ENCODE results near the gene ATP8B4.
"Not testable (repeated sequence)": the region's sequence is repeated elsewhere in the genome, so short reads cannot be mapped to it uniquely, and the experiment has no call there.

Gene ATP8B4

GRCh38 chr15:50137330-50137761 lies 18.3 kb upstream of the ATP8B4 start:
- DNase-seq (ENCODE audit: low read depth), result no peak
- TF ChIP-seq CTCF (IDR thresholded peaks at IDR 0.05; ENCODE audit: low read depth, low read length) (no peak), POLR2A (IDR thresholded peaks at IDR 0.05; ENCODE audit: extremely low read depth, insufficient read length) (no peak), MAX (IDR thresholded peaks at IDR 0.05; ENCODE audit: low read depth, low read length) (no peak), MYC (IDR thresholded peaks at IDR 0.05; ENCODE audit: low read depth, low read length) (no peak)
- no peak overlapping the region for H3K4me3 ChIP-seq (ENCODE audit: low read depth, low read length)

GRCh38 chr15:50135031-50135551 lies 16.1 kb upstream of the ATP8B4 start:
- peak overlapping the region; percentile 8 for H3K4me3 ChIP-seq (ENCODE audit: low read depth, low read length)
- DNase-seq (ENCODE audit: low read depth), result no peak
- no peak for TF ChIP-seq MAX (IDR thresholded peaks at IDR 0.05; ENCODE audit: low read depth, low read length)
- no peak for TF ChIP-seq POLR2A (IDR thresholded peaks at IDR 0.05; ENCODE audit: extremely low read depth, insufficient read length)
- no peak for TF ChIP-seq CTCF (IDR thresholded peaks at IDR 0.05; ENCODE audit: low read depth, low read length)
- no peak for TF ChIP-seq MYC (IDR thresholded peaks at IDR 0.05; ENCODE audit: low read depth, low read length)

GRCh38 chr15:50134524-50135024 lies 15.5 kb upstream of the ATP8B4 start:
- TF ChIP-seq MYC (IDR thresholded peaks at IDR 0.05; ENCODE audit: low read depth, low read length) (peak; percentile 63; the same call in 1 of the 2 replicates), POLR2A (IDR thresholded peaks at IDR 0.05; ENCODE audit: extremely low read depth, insufficient read length) (peak; percentile 12), CTCF (IDR thresholded peaks at IDR 0.05; ENCODE audit: low read depth, low read length) (no peak), MAX (IDR thresholded peaks at IDR 0.05; ENCODE audit: low read depth, low read length) (peak; percentile 64)
- H3K4me3 ChIP-seq (ENCODE audit: low read depth, low read length), result peak overlapping the region; percentile 8
- DNase-seq (ENCODE audit: low read depth), result peak; percentile 90

- peak; percentile 85 for DNase-seq (ENCODE audit: low read depth)
Measured at GRCh38 chr15:50132251-50132984, 13.4 kb upstream of the ATP8B4 start.

GRCh38 chr15:50131617-50132016 lies 12.6 kb upstream of the ATP8B4 start:
- TF ChIP-seq POLR2A (IDR thresholded peaks at IDR 0.05; ENCODE audit: extremely low read depth, insufficient read length), result no peak
- no peak for TF ChIP-seq MYC (IDR thresholded peaks at IDR 0.05; ENCODE audit: low read depth, low read length)
- no peak for TF ChIP-seq MAX (IDR thresholded peaks at IDR 0.05; ENCODE audit: low read depth, low read length)
- no peak for TF ChIP-seq CTCF (IDR thresholded peaks at IDR 0.05; ENCODE audit: low read depth, low read length)
- no peak for DNase-seq (ENCODE audit: low read depth)
- H3K4me3 ChIP-seq (ENCODE audit: low read depth, low read length), result no peak overlapping the region

More at GRCh38 chr15:50132251-50132984, 13.4 kb upstream of the ATP8B4 start:
- H3K4me3 ChIP-seq (ENCODE audit: low read depth, low read length), result not testable (repeated sequence)

- peak; percentile 83 for DNase-seq (ENCODE audit: low read depth)
- no peak overlapping the region for H3K4me3 ChIP-seq (ENCODE audit: low read depth, low read length)
- TF ChIP-seq MYC (IDR thresholded peaks at IDR 0.05; ENCODE audit: low read depth, low read length) (no peak), CTCF (IDR thresholded peaks at IDR 0.05; ENCODE audit: low read depth, low read length) (peak; percentile 31)
Measured at GRCh38 chr15:50128266-50128665, 9.2 kb upstream of the ATP8B4 start.

Measured in NB4 (cell line).